Kidney glomerular epithelial cell (primary cell): ENCODE data around the gene CDYL2.
"Not testable (repeated sequence)": the region's sequence is repeated elsewhere in the genome, so short reads cannot be mapped to it uniquely, and the experiment has no call there.

Experiments
- DNase-seq: peaks from one replicate; lab custom pipeline; 2025; lab: John Stamatoyannopoulos, UW

CDYL2 gene

DNA sequence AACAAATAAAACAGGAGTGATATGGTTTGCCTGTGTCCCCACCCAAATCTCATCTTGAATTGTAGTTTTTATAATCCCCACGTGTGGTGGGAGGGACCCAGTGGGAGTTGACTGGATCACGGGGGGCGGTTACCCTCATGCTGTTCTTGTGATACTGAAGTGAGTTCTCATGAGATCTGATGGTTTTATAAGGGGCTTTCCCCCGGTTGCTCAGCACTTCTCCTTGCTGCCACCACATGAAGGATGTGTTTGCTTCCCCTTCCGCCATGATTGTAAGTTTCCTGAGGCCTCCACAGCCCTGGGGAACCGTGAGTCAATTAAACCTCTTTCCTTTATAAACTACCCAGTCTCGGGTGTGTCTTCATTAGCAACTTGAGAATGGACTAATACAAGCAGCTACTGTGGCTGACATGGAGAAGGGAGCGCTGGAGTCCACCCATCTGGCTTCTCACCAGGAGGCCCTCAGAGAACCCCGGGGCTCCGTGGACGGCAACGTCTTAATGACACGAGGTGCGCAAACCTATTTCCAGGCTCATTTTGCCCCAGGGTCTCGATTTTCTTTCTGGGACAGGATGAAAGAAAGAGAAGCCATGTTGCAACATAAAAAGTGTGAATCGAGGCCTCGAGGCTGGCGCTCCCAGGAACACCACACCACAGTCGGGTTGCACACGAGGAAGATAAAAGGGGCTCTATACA, 134.1 kb downstream of the CDYL2 start:
- DNase-seq: no peak

DNA sequence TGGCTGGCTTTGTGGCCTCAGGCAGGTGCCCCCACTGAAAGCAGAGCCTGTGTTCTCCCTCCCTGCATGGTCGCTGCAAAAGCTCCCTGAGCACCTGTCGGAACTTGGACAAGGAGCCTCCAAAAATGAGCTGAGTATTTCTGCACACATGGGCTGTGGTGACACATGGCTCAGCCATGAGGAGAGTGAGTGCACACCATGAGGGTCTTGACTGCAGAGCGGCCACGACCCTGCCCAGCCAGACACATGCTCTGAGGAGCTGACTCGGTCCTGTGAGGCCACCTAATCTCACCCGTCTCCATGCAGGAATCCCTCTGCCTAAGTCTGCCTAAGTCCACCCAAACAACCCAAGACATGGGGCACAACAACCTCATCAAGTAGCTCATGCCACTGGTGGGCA, 134.7 kb downstream of the CDYL2 start:
- no peak for DNase-seq

DNA sequence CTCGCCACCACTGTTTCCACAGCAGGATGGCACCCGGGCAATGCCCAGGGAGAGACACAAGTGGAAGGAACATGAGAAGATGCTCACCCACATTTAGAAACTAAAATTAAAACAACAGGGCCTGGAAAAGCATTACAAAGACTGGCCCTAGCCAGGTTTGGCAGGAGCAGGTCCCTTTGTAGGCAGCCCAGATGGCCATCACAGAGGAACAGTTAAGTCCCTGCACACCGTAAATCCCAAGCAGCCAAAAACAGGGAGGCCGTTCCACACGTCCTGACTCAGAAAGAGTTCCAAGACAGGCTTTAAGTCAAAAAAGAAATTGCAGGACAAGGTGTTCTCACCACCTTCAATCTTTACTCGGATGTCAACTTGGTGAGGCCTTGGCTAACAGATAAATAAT, 136.5 kb downstream of the CDYL2 start:
- no peak for DNase-seq

DNA sequence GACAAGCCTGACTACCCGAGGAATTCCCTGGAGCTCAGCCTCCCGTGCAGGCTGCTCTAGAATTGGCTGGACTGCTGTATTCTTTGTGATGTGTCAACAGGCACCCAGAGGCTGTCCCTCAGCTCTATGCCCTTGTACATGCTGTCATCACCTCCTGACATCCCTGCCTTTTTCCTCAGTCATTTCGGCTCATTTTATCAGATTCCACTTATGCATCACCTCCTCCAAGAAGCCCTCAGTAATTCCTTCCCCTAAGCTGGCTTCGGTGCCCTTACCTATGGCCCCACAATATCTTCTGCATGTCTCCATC, 137.2 kb downstream of the CDYL2 start:
- DNase-seq: no peak

DNA sequence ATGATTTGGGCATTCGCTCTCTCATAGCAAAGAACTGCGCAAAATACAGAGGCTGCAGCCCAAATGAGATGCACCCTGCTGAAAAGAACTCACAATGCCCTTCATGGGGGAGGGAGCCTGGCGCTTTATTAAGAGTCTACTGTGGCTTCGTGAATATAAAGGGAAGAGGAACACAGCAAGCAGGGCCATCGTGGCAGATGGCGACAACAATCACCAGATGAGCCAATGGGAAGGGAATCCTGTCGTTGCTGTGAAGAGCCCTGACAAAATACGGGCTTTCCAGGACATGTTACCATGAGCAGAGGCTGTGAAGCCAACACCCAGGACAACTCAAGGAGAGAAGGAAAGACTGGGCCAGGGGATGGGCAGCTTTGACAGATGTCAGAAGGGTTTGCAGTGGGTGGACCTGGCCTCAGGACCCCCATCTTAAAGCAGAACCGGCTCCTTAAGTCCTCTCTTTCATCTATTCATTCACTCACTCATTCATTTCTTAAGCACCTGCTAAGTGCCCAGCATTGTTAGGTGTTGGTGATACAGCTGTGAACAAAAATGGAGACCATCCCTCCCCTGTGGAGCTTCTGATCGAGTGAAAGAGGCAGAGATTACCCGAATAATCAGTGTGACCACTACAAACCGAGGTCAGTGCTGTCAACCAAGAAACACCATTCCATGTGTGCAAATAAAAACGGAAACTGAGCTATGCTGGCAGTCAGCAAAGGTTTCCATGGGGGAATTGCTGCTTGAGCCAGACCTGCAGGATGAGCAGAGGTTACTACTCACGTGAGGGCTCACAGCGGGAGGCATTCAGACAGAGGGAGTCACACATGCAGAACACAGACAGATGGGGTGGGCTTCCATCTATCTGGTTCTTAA, 137.8 kb downstream of the CDYL2 start:
- DNase-seq: no peak

DNA sequence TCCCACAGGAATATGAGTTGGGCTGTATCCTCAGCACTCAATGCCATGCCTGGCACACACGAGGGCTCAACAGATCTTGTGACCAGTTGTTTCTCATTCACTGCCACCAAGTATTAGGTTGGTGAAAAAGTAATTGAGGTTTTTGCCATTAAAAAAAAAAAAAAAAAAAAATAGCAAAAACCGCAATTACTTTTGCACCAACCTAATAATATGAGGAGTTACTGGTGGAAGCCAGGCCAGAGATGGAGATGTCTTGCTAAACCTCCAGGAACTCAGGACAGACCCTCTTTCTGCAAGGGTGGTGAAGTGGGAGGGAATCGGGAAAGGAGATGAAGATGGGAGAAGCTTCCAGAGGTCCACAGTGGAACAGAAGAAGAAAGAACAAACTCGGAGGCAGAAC, 139.0 kb downstream of the CDYL2 start:
- no peak for DNase-seq

DNA sequence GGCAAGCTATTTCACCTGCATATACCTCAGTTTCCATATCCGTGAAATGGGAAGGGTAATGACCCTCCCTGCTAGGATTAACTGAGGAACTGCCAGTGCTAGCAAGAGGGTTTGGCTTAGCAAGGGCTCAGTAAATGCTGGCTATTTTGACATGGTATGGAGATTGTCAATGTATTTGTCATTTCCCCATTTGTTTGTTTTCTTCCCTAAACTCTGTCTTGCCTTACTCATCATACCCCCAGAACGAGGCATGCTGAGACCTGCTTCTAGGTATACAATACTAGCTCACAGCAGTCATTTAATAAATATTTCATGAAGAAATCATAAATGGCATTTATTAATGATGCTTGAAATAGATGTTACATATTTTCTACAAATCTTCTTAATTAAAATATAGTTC, 139.6 kb downstream of the CDYL2 start:
- no peak for DNase-seq

DNA sequence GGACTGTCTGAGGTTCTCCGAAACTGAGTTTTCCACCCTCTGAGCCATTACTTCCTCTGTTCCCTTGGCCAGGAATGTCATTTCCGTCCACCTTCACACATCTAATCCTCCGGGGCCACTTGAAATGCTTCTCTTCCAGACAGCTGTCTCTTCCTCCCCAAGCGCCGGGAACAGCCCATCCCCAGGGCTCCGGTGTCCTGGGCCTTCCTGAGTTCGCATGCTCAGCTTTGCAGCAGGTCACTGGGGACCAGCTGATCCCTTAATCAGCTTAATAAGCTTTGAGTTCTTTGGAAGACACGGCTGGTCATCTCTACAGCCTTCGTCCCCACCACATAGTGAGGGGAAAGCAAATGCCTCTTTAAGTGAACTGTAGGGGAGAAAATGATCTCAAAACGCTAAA, 140.2 kb downstream of the CDYL2 start:
- DNase-seq: no peak

DNA sequence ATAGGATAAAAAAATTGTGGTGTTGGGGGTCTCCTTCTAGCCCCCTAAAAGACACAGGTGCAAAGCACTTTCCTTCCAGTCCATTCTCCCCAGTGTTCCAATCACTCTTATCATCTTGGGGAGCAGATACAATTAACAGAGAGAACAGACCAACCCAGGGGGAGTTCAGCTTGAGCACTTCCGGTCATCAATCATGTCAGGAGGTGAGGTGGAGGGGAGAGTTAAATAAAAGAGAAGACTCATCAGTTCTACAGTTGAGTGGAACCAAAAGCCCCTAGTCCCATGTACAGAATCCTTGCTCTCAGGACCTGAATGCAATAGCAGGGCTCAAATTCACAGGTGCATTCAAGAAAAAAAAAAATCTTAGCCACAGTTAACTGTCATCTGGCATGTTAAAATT, 141.3 kb downstream of the CDYL2 start:
- no peak for DNase-seq

DNA sequence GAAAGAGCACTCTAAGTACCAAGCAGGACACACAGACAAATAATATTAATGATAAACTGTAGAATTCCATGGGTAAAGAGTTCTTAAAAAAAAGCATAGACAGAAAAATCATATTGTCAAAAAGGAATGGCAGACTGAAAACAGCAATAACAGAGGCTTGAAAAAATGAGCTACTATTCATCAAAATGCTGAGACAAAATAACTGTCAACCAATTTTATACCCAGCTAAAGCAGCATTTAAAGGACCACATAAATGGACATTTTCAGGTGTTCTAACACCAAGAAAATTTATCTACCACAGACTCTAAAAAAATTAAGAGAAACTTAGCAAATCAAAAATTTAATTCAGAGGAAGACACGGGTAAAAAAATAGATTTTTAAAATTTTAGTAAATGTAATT, 144.5 kb downstream of the CDYL2 start:
- DNase-seq: no peak

DNA sequence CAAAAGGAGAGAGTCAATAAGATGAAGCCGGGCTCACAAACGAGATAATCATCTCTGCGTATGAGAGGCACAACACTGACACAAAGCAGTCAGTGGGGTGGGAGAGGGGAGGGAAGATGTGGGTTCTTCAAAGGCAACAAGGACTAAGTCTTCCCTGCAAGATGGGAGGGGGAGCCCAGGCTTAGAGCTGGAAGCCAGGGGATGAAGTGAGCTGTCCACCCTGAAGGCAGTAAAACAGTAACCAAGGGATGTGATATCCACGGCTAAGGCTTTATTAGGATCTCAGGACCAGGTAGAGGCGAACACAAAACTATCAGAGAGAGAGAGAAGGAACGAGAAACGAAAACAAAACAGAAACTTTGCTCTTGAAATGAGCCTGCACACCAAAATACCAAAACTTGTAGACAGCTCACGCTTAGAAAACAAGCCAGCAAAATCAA, 147.7 kb downstream of the CDYL2 start:
- no peak for DNase-seq

DNA sequence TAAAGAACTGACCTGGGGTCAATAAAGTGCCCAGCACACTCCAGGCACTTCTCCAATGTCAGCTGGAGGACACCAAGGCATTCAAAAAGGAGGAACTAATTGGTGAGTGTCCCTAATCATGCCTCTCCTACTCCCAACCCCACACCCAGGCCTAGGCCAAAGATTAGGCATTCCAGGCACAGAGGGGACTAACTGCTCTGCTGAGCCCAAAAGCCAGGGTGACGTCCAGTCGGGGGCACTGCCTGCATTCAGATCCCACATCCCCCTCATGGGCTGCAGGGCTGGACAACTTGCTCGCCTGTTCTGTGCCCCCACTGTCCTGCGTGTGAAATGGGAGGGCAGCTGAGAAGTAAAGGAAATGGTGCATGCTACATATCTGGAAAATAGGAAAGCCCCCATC, 148.2 kb downstream of the CDYL2 start:
- DNase-seq: no peak

DNA sequence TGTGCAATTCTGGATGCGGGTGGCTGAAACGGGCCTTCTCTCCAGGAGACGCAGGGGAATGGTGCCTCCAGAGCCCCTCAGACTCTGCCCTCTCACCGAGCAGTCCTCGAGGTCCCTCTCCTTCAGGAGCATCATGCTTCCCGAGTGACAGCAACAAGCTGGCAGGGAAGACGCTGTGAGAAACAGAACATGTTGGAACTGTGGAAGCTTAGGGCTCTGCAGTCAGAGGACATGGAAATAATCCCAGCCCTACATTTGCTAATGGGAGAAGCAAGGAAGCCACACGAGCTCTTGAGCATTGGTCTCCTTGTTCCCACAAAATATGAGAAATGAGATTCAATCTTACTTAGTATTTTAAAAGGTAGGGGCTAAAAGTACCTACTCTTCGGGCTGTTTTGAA, 148.6 kb downstream of the CDYL2 start:
- no peak for DNase-seq

DNA sequence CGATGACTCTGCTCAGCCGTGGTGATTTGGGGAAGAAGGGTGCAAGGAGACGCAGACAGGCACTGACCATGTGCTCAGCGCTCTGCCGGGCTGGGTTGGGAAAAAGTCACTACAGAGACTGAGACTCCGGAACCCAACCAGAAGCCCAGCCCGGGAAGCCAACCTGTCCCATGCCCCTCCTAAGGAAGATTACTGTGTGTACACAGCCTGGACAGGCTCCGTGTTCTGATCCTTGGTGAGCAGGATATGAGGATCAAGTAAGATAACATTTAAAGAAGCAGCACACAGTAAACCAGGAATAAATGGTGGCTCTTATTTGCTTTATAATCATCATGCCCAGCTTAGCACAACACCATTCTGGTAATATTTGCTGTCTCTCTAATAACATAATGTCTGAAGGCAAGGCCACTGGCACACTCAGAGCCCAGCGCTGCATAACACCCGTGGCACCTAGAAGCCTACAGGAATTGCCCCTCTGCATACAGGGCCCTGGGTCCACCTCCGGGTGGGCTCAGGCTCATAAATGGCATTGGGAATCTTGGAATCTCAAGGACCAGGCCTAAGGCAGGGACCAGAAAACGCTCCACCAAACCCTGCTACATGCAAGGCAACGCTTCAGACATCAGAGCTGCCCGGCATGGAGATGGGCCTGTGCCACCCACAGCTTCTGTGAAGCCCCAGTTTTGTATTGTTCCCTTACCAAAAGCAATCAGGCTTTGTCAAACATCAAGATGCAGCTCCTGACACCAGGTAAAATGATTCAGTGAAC, 150.1 kb downstream of the CDYL2 start:
- DNase-seq: no peak

DNA sequence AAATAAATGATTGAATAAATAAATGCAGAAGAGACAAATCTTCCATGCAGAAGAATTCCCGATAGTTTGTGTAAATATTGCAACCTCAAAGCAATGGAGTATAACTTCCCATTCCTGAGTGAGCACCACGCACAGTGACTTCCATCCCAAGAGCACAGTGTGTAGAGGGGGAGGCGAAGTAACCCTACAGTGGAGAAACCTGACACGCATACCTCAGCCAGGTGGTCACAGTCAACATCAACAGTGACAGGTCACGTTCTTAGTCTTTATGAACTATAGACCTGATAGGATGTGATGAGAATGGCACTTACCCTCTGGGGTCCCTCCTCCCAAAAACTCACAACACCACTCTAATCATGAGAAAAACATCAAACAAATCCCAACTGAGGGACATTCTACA, 152.0 kb downstream of the CDYL2 start:
- DNase-seq: no peak

DNA sequence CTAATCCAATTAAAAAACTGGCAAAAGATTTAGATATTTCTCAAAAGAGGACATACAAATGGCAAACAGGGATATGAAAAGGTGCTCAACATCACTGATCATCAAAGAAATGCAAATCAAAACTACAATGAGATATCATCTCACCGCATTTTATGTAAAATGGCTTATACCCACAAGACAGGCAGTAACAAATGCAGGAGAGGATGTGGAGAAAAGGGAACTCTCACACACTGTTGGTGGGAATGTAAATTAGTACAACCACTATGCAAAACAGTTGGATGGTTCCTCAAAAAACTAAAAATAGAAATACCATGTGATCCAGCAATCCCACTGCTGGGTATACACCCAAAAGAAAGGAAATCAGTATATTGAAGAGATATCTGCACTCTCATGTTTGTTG, 154.1 kb downstream of the CDYL2 start:
- DNase-seq: not testable (repeated sequence)

DNA sequence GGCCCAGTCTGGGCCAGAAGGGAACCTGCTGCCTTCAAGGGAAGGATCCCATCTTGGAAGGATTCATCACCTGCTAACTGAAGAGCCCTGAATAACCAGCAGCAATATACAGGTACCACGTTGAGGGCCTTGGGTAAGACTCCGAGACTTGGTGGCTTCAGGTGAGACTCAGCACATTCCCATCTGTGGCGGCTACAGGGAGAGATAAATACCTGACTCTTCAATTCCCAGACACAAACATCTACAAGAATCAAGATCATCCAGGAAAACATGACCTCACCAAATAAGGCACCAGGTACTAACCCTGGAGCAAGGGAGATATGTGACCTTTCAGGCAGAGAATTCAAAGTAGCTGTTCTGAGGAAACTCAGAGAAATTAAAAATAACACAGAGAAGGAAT, 164.1 kb downstream of the CDYL2 start:
- DNase-seq: no peak

DNA sequence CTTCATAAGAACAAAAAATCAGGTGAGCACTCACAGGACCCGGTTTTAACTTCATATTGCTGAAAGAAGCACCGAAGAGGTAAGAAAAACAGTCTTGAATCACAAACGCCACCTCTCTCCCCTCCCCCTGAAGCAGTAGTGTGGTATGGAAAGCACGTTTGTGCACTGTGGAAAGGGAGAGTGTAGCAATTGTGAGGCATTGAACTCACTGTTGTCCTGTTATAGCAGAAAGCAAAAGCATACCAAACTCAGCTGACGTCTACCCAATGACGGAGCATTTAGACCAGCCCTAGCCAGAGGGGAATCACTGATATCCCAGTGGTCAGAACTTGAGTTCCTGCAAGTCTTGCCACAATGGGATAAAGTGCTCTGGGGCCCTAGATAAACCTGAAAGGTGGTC, 164.8 kb downstream of the CDYL2 start:
- DNase-seq: no peak

DNA sequence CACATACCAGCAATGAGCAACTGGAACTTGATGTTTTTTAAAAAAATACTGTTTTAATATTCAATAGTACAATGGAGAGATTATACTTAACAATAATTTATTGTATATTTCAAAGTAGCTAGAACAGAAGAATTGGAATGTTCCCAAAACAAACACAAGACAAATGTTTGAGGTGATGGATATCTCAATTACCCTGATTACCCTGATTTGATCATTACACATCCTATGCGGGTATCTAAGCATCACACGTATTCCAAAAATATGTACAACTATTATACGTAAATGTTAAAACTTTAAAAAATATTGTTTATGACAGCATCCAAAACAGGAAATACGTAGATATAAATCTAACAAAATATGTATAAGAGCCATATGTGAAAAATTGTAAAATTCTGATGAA, 166.8 kb downstream of the CDYL2 start:
- DNase-seq: no peak

DNA sequence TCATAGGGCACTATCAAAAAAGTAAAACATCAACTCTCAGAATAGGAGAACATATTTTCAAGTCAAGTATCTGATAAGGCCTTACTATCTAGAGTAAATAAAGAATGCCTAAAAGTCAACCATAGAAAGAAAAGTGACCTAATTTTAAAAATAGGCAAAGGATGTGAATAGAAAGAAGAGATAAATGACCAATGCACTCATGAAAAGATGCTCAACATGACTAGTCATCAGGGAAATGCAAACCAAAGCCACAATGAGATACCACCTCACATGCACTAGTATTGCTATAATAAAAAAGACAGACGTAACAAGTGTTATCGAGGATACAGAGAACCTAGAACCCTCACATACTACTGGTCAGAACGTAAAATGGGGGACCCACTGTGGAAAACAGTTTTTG, 172.8 kb downstream of the CDYL2 start:
- no peak for DNase-seq

DNA sequence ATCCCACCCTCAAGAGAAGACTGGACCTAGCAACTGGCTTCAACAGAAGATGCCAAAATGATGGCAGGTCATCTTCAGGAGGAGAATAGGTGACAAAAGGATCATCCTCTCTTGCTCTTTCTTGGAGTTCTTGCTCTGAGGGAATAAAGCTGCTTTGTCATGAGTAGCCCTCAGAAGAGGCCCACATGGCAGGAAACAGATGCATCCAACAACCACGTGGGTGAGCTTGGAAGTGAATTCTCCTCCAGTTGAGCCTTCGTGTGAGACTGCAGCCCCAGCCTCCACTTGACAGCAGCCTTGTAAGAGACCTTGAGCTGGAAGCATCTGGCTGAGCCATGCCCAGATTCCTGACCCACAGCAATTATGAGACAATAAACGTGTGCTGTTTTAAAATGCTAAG, 176.1 kb downstream of the CDYL2 start:
- DNase-seq: no peak

DNA sequence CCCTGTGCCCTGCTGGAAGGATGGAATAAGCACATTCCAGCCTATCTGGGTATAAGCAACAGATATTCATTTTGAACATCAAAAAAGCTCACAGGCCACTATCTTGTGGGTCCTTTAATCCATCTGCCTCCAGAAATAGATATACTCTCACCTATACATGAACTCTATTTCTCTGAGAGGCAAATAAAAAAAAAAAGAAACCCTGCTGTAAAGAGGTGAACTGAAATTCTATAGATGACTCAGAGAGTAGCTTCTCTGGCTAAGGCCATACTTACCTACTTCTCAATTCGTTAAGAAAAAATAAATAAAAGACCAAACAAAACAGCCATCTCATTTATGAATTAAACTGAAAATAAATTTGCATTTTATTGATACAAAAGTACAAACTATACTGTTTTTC, 177.3 kb downstream of the CDYL2 start:
- no peak for DNase-seq

DNA sequence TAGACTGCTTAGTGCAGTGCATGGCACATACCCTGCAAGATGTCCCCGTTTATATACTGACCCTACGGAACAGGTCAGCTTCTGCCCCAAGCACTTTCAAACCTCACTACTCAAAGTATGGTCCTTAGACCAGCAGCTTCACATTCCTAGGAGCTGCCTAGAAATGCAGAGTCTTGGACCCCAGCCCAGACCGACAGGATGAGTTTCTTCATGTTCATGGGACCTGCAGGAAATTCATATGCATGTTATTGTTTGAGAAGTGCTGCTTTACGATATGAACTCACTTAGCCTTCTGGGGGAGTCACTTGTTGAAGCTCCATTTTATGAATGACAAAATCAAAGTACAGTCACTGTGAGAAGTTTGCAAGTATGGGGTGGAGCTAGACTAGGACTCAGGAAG, 181.0 kb downstream of the CDYL2 start:
- no peak for DNase-seq
